Endothelial cell of umbilical vein (primary cell): ENCODE data around the gene RIF1. TPM values are rescaled to one million over a fixed set of nuclear protein-coding genes. Genes with fewer than 3 reads are reported as not detected.

Source experiments
- BruUV-seq: library from RNA; stranded (reverse); fragments of 400-500 nt; replicated peaks from 2 replicates; lab custom pipeline; 2021; lab: Mats Ljungman, UMichigan
- CTCF ChIA-PET: fragments of 300-600, 350-600 bp; sonication (Branson Sonifier 250); formaldehyde crosslinking; loops from one replicate; lab custom pipeline; 2021; ENCODE audit warnings: antibody characterized with exemption, inconsistent platforms; lab: Charles Lee
- POLR2A ChIA-PET: fragments of 300-600, 350-600 bp; sonication (Branson Sonifier 250); formaldehyde crosslinking; loops from one replicate; lab custom pipeline; 2021; ENCODE audit warnings: antibody characterized with exemption, inconsistent platforms; lab: Charles Lee
- DNase-seq: peaks from one replicate; pipeline ENCODE4 v3.0.0-alpha.2; 2011; ENCODE audit warnings: low read depth, low spot score
- FAIRE-seq: peaks from 2 replicates; lab custom pipeline; 2011; peaks lifted over from hg19 to GRCh38; lab: Jason Lieb, UNC
- H2AFZ ChIP-seq: 2 replicates; pipeline ENCODE4 v1.6.0; 2012; ENCODE audit warnings: low read depth, low read length, control low read depth, inconsistent platforms
- H3K27ac ChIP-seq: 2 replicates; pipeline ENCODE4 v1.5.1; 2011; ENCODE audit warnings: low read depth, mild to moderate bottlenecking, control low read depth, low read length, moderate library complexity; ENCODE audit not compliant: insufficient read depth
- H3K27me3 ChIP-seq, 2 experiments: 2 replicates each; pipeline versions ENCODE4 v1.6.0 to v1.6.1; 2011; ENCODE audit warnings: low read length in 2 of 2, mixed read lengths in 1 of 2; ENCODE audit not compliant: control insufficient read depth in 2 of 2, insufficient read depth in 2 of 2
- H3K36me3 ChIP-seq, 2 experiments: 2 replicates in 1 of 2; 3 replicates in 1 of 2; pipeline ENCODE4 v1.5.1; 2011; ENCODE audit warnings: low read length in 2 of 2, mild to moderate bottlenecking in 1 of 2, moderate library complexity in 1 of 2; ENCODE audit not compliant: control insufficient read depth in 2 of 2, insufficient read depth in 2 of 2; ENCODE audit errors: extremely low read depth in 1 of 2
- H3K4me1 ChIP-seq: 3 replicates; pipeline ENCODE4 v1.5.1; 2011; ENCODE audit warnings: mild to moderate bottlenecking, low read length; ENCODE audit not compliant: control insufficient read depth, insufficient read depth; ENCODE audit errors: extremely low read depth
- H3K4me2 ChIP-seq: 2 replicates; pipeline ENCODE4 v1.6.1; 2011; ENCODE audit warnings: low read length, control low read depth, mixed read lengths; ENCODE audit not compliant: insufficient read depth
- H3K4me3 ChIP-seq, 3 experiments: fragments of 200-600 bp in 1 of 3; sonication (generic), shearing (Covaris generic) in 1 of 3; replicated peaks in 1 of 3; 2 replicates each; pipeline ENCODE4 v1.5.1; 2011 to 2016; ENCODE audit warnings: control low read depth in 3 of 3, low read length in 3 of 3, mild to moderate bottlenecking in 2 of 3, inconsistent platforms in 1 of 3, low read depth in 1 of 3, moderate library complexity in 1 of 3; ENCODE audit not compliant: insufficient read depth in 1 of 3
- H3K79me2 ChIP-seq: 2 replicates; pipeline ENCODE4 v1.6.0; 2012; ENCODE audit warnings: low read length, inconsistent platforms; ENCODE audit not compliant: control insufficient read depth, insufficient read depth
- H3K9ac ChIP-seq: replicated peaks from 2 replicates; pipeline ENCODE3; 2011; ENCODE audit warnings: low read length, control low read depth; ENCODE audit not compliant: insufficient read depth; ENCODE audit errors: extremely low read depth
- H3K9me1 ChIP-seq: replicated peaks from 3 replicates; pipeline ENCODE4 v1.6.0; 2011; ENCODE audit warnings: mild to moderate bottlenecking, low read length; ENCODE audit not compliant: control insufficient read depth, insufficient read depth; ENCODE audit errors: extremely low read depth
- H3K9me3 ChIP-seq: replicated peaks from 2 replicates; pipeline ENCODE4 v1.5.1; 2012; ENCODE audit warnings: low read length, inconsistent platforms; ENCODE audit not compliant: control insufficient read depth, insufficient read depth
- H4K20me1 ChIP-seq: replicated peaks from 2 replicates; pipeline ENCODE3; 2011; ENCODE audit warnings: mild to moderate bottlenecking, low read length; ENCODE audit not compliant: control insufficient read depth, insufficient read depth; ENCODE audit errors: extremely low read depth
- CTCF ChIP-seq, 2 donors: IDR thresholded peaks; 1 replicate in 1 of 2; 2 replicates in 1 of 2; pipeline ENCODE4 v1.5.1; 2011; ENCODE audit warnings: low read length in 2 of 2, mild to moderate bottlenecking in 2 of 2, moderate library complexity in 2 of 2, control low read depth in 1 of 2, inconsistent platforms in 1 of 2, low read depth in 1 of 2; ENCODE audit not compliant: insufficient read depth in 1 of 2; ENCODE audit errors: extremely low read depth in 1 of 2
- EZH2 ChIP-seq: IDR thresholded peaks from 2 replicates; pipeline ENCODE4 v1.6.1; 2012; ENCODE audit warnings: borderline replicate concordance, low read depth, mild to moderate bottlenecking, moderate library complexity, low read length, inconsistent platforms; ENCODE audit not compliant: severe bottlenecking
- FOS ChIP-seq: IDR thresholded peaks from 2 replicates; pipeline ENCODE4 v1.6.1; 2011; ENCODE audit warnings: mild to moderate bottlenecking, low read length, moderate library complexity, borderline replicate concordance; ENCODE audit not compliant: insufficient read depth
- GATA2 ChIP-seq: IDR thresholded peaks from 2 replicates; pipeline ENCODE4 v1.7.0; 2011; ENCODE audit warnings: low read depth, mild to moderate bottlenecking, moderate library complexity, mixed read lengths, low read length; ENCODE audit not compliant: insufficient read length, insufficient read depth
- JUN ChIP-seq: IDR thresholded peaks from 2 replicates; pipeline ENCODE4 v1.6.1; 2011; ENCODE audit warnings: borderline replicate concordance, low read depth; ENCODE audit not compliant: insufficient read length, insufficient read depth
- MAX ChIP-seq: IDR thresholded peaks from 2 replicates; pipeline ENCODE4 v1.6.1; 2011; ENCODE audit not compliant: insufficient read depth, insufficient read length
- MYC ChIP-seq: IDR thresholded peaks from one replicate; pipeline ENCODE4 v1.6.1; 2011; ENCODE audit warnings: mild to moderate bottlenecking, low read depth, low read length
- POLR2A ChIP-seq: IDR thresholded peaks from 2 replicates; pipeline ENCODE4 v1.6.1; 2012; ENCODE audit warnings: low read depth, mild to moderate bottlenecking, control low read depth, low read length
- POLR2AphosphoS5 ChIP-seq: IDR thresholded peaks from 2 replicates; pipeline ENCODE4 v1.6.1; 2012; ENCODE audit warnings: low read depth, mild to moderate bottlenecking, control low read depth, low read length, moderate library complexity; ENCODE audit not compliant: insufficient read depth
- dilution Hi-C: fragments of 300-500 bp; cut with MboI; formaldehyde crosslinking; loops from one replicate; pipeline ENCODE4 v1.15.0; 2019; ENCODE audit warnings: low sequenced_read_pairs; ENCODE audit not compliant: extremely low pct_ligation_motif_present
- intact Hi-C: fragments of 100-400 bp; cut with micrococcal nuclease; formaldehyde crosslinking; loops from one replicate; pipeline ENCODE4 v1.10.0; 2022
- polyA plus RNA-seq, 4 experiments: library from polyadenylated mRNA; depleted of rRNA in 3 of 4; stranded (reverse) in 3 of 4; unstranded in 1 of 4; fragments of >200 nt; gene quantifications; 2 replicates each; pipeline versions ENCODE4 v1.2.1 to v1.2.3, GENCODE V29; 2011 to 2012; ENCODE audit warnings: missing spikeins in 1 of 4
- total RNA-seq: library from RNA; stranded (reverse); gene quantifications from 2 replicates; pipeline ENCODE4 v1.2.3, GENCODE V29; 2021

RIF1 gene
- total and polyA plus RNA-seq, 2 donors (not counting 3 experiments of a cell fraction or from before 2014, with no cell fraction given), result 5.1 to 55.3 TPM

DNA sequence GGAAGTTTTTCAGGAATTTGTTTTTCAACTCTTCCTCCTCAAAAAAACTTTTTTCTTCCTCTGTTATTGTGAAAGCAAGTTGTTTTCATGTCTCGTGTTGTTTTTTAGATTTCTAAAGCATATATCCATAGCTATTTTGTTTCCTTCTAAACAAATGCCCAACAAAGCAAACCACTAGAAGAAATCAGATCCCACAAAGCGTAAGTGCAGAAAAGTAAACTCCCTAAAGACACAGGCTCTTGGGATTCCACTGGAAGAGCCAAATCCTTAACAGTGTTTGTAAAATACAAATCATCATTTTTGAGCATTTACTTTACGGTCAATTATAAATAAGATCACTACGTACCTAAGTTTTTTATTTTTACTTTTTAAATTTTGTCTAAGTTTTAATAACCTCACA, 21.7 kb upstream of the RIF1 start:
- dilution Hi-C loops (no loop called here), intact Hi-C loops (no loop called here)
- no peaks in the 10 kb centered on the region for H3K9me1 ChIP-seq
- no peak for DNase-seq
- no peaks in the 10 kb centered on the region for H3K9me3 ChIP-seq
- TF ChIP-seq CTCF (IDR thresholded peaks at IDR 0.05; ENCODE audit: extremely low read depth in 1 of 2, insufficient read depth in 1 of 2, low read depth in 1 of 2, low read length in 2 of 2) (no peak), POLR2AphosphoS5 (no peak), EZH2 (no peak)
- no peaks in the 10 kb centered on the region for H4K20me1 ChIP-seq
- no peak for FAIRE-seq
- no peaks in the 10 kb centered on the region for H3K27me3 ChIP-seq
- ChIA-PET POLR2A (no interaction called here), CTCF (no interaction called here)
- no peak overlapping the region for H3K27ac ChIP-seq
- no peak overlapping the region for H3K4me3 ChIP-seq
- H2AFZ ChIP-seq, result no peak overlapping the region
- no peak overlapping the region for H3K4me2 ChIP-seq
- no peaks in the 10 kb centered on the region for H3K36me3 ChIP-seq
- no peaks in the 10 kb centered on the region for H3K79me2 ChIP-seq
- H3K4me1 ChIP-seq, result no peaks in the 10 kb centered on the region
- no TSS peak for BruUV-seq
- no peak overlapping the region for H3K9ac ChIP-seq

DNA sequence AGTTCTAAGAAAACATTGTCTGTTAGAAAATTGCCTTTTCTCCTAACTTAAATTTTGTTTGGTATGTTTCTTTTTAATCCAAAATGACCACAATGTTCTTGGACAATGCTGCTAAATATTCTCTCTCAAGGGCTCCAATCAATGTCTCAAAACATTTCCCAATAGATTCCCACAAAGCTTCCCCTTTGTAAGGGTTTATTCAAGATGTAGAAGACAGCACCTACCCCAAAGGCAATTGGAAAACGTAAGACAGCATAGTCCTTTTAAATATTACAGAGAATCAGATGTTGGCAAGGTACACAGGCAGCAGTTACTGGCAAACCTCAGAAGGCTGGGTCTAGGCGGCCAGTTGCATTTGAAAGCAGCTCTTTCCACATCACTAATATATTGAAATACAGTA, 18.3 kb upstream of the RIF1 start:
- FAIRE-seq (no peak), DNase-seq (no peak)
- H3K79me2 ChIP-seq, result no peaks in the 10 kb centered on the region
- no peaks in the 10 kb centered on the region for H3K4me1 ChIP-seq
- TF ChIP-seq JUN (no peak), CTCF (IDR thresholded peaks at IDR 0.05; ENCODE audit: extremely low read depth in 1 of 2, insufficient read depth in 1 of 2, low read depth in 1 of 2, low read length in 2 of 2) (no peak), POLR2AphosphoS5 (no peak), MAX (no peak), MYC (no peak), POLR2A (no peak), EZH2 (no peak), GATA2 (no peak), FOS (no peak)
- H3K27me3 ChIP-seq, result no peaks in the 10 kb centered on the region
- dilution Hi-C loops, result no loop called here
- POLR2A ChIA-PET, result no interaction called here
- no peak overlapping the region for H3K9ac ChIP-seq
- no peak overlapping the region for H3K4me3 ChIP-seq
- no peaks in the 10 kb centered on the region for H3K9me3 ChIP-seq
- H3K9me1 ChIP-seq, result no peaks in the 10 kb centered on the region
- H3K27ac ChIP-seq, result no peak overlapping the region
- no TSS peak for BruUV-seq
- intact Hi-C loops, result no loop called here
- H2AFZ ChIP-seq, result no peak overlapping the region
- H3K36me3 ChIP-seq, result no peaks in the 10 kb centered on the region
- H3K4me2 ChIP-seq, result no peak overlapping the region
- CTCF ChIA-PET, result interaction anchor here (1.2 kb wide), 1 partner anchor 153 kb away, joined by 5 read pairs; no protein-coding TSS in a partner anchor
- no peaks in the 10 kb centered on the region for H4K20me1 ChIP-seq
